GM12865 (cell line): Measurements from ENCODE around the gene PEX26.

Experiments
- DNase-seq: peaks from one replicate; pipeline ENCODE4 v3.0.0; 2010; ENCODE audit warnings: low read depth
- H3K4me3 ChIP-seq: 2 replicates; pipeline ENCODE4 v1.5.1; 2011; ENCODE audit warnings: mild to moderate bottlenecking, low read depth, low read length, control low read depth
- CTCF ChIP-seq: IDR thresholded peaks from 2 replicates; pipeline ENCODE4 v1.5.1; 2011; ENCODE audit warnings: low read length, control low read depth, low read depth, inconsistent platforms; ENCODE audit not compliant: insufficient read depth; ENCODE audit errors: missing control alignments

Gene PEX26

DNA sequence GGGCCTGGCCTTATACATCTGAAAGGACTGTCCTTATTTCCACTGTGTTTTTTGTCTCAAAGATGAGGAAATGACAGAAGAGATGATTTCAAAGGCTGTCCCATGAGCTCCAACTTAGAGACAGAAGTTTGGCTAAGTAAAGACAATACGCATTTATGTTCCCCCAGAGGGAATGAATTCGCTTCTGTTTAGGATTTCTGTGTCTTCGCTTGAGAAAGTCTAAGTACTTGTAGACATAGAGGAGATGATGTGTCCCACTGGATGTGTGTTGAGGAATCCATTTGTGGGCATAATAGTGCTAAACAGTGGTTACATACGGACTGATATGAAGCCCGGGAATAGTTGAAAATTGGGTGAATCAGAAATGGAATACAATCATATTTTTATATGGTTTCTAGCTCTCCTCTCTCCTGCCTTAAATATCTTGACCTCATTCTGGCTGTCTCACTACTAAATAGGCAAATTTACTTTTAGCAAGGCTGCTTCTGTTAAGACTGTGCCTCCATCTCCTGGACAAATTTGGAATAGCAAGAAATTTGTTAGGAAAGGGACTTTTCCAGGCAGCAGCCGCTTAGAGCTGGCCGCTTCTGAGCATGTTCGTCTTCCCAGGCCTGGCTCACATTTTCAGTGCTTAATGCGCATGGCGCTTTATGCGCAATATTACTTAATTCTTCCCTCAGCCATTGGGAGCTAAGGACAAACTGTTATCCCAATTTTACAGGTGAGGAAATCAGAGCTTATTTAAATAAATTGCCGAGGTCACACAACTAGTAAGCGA, 1.9 kb upstream of the PEX26 start:
- DNase-seq = peak; percentile 87
- peak; percentile 67 for TF ChIP-seq CTCF
- H3K4me3 ChIP-seq = peak overlapping the region; percentile 85

DNA sequence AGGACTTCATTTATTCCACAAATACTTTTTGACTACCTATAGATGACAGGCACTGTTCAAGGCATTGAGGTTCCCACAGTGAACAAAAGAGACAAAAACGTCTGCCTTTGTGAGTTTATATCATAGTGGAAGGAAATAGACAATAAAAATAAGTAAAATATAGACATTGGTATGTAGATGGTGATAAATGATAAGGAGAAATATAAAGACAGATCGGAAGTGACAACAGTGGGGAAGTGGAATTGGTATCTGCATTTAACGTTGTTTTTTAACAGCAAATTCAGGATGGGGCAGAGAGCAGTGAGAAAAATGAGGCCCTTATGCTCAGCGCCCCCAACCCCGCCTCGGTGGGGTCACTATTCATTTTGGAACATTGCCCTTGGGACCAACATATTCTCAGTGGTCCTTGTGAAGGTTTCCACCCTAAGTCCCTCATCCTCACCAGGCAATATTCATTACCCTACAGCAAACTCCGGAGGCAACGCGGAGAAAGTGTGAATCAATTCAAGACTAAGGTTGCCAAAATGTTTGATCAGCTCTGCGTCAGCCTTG, 627 bp upstream of the PEX26 start:
- no peak for TF ChIP-seq CTCF
- DNase-seq = no peak
- H3K4me3 ChIP-seq = peak overlapping the region; percentile 85

GRCh38 chr22:18078329-18079041, 695 bp downstream of the PEX26 start:
- no peak for TF ChIP-seq CTCF
- peak overlapping the region; percentile 85 for H3K4me3 ChIP-seq
- peak; percentile 84 for DNase-seq

GRCh38 chr22:18079706-18080233, 2.0 kb downstream of the PEX26 start:
- peak overlapping the region; percentile 85 for H3K4me3 ChIP-seq
- DNase-seq = no peak
- no peak for TF ChIP-seq CTCF

DNA sequence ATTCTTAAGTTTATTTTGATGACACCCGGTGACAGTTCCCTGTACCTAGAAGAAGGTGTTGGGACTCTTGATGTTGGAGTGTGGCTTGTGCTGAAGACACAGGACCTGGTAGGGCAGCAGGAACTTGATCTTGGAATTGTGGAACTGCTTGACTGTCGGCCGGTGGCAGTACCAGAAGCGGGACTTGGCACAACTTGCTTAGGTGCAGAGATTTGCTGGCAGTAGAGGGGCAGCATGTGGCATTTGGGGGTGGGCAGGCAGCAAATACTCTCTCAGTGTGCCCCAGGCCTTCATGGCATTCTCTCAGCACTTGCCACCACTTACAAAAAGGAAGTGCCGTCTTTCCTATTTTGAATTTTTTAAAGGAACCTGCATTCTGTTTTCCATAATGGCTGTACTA, 3.6 kb downstream of the PEX26 start:
- H3K4me3 ChIP-seq = no peak overlapping the region
- DNase-seq = no peak
- no peak for TF ChIP-seq CTCF

DNA sequence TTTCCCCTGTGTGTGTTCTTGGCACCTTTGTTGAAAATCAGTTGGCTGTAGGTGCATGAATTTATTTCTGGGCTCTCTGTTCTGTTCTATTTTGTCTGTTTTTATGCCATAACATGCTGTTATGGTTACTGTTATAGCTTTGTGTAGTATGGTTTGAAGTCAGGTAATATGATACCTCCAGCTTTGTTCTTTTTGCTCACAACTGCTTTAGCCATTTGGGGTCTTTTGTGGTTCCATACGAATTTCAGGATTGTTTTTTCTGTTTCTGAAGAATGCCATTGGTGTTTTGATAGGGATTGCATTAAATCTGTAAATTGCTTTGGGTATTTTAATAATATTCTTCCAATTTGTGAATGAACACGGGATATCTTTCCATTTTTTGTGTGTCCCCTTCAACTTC, 4.7 kb downstream of the PEX26 start:
- TF ChIP-seq CTCF = no peak
- no peak for DNase-seq
- H3K4me3 ChIP-seq = no peak overlapping the region
